ENCODE measurements around the gene SACS.

SACS gene

GRCh38 chr13:23433171-23434153, at the start of gene SACS:
Gene SACS, minus strand, starts transcription at chr13:23433702. Its CDS starts 22,463 bp downstream, at chr13:23411239.
- peak; percentile 81 for DNase-seq

- no peak for DNase-seq
Measured at GRCh38 chr13:23480324-23480723, 46.8 kb upstream of the SACS start.

GRCh38 chr13:23477101-23477500, 43.6 kb upstream of the SACS start:
- no peak for DNase-seq

- no peak for DNase-seq
Measured at GRCh38 chr13:23473221-23473620, 39.7 kb upstream of the SACS start.

- no peak for DNase-seq
Measured at GRCh38 chr13:23472189-23472588, 38.7 kb upstream of the SACS start.

- DNase-seq, result no peak
Measured at GRCh38 chr13:23470790-23471614, 37.5 kb upstream of the SACS start.

GRCh38 chr13:23469951-23470421, 36.5 kb upstream of the SACS start:
- peak; percentile 66 for DNase-seq

GRCh38 chr13:23468811-23469210, 35.3 kb upstream of the SACS start:
- DNase-seq, result no peak

GRCh38 chr13:23467932-23468278, 34.4 kb upstream of the SACS start:
- DNase-seq, result no peak

- peak; percentile 78 for DNase-seq
Measured at GRCh38 chr13:23467048-23467931, 33.8 kb upstream of the SACS start.

GRCh38 chr13:23466144-23467002, 32.9 kb upstream of the SACS start:
- peak; percentile 83 for DNase-seq

- no peak for DNase-seq
Measured at GRCh38 chr13:23463661-23464060, 30.2 kb upstream of the SACS start.

GRCh38 chr13:23462815-23463559, 29.5 kb upstream of the SACS start:
- no peak for DNase-seq

- DNase-seq, result no peak
Measured at GRCh38 chr13:23461544-23461943, 28.0 kb upstream of the SACS start.

- no peak for DNase-seq
Measured at GRCh38 chr13:23460921-23461320, 27.4 kb upstream of the SACS start.

- no peak for DNase-seq
Measured at GRCh38 chr13:23460309-23460708, 26.8 kb upstream of the SACS start.

- peak; percentile 64 for DNase-seq
Measured at GRCh38 chr13:23458989-23459388, 25.5 kb upstream of the SACS start.

GRCh38 chr13:23456437-23457210, 23.1 kb upstream of the SACS start:
- DNase-seq, result no peak

- DNase-seq, result no peak
Measured at GRCh38 chr13:23455401-23456185, 22.1 kb upstream of the SACS start.

All from islet precursor cell (in vitro differentiated cells).